HFFc6 (cell line): ENCODE results near the gene TARS3. TPM values are rescaled to one million over a fixed set of nuclear protein-coding genes. Genes with fewer than 3 reads are reported as not detected.

Experiments
- DNase-seq: peaks from one replicate; pipeline ENCODE4 v3.0.0-alpha.2; 2018
- H3K27ac Mint-ChIP-seq: 2 replicates; pipeline ENCODE4 v1.8.0; 2020; ENCODE audit warnings: mild to moderate bottlenecking, mixed read lengths
- H3K27me3 Mint-ChIP-seq: 2 replicates; pipeline ENCODE4 v1.8.0; 2021; ENCODE audit warnings: mild to moderate bottlenecking, moderate library complexity, mixed read lengths; ENCODE audit not compliant: insufficient read depth
- H3K36me3 Mint-ChIP-seq: 2 replicates; pipeline ENCODE4 v1.8.0; 2021; ENCODE audit warnings: low read depth, mixed read lengths
- H3K4me1 Mint-ChIP-seq: 2 replicates; pipeline ENCODE4 v1.8.0; 2020; ENCODE audit warnings: low read depth, mixed read lengths
- H3K4me3 Mint-ChIP-seq: 2 replicates; pipeline ENCODE4 v1.8.0; 2020; ENCODE audit warnings: mild to moderate bottlenecking, moderate library complexity, mixed read lengths
- H3K9me3 Mint-ChIP-seq: 2 replicates; pipeline ENCODE4 v1.8.0; 2020; ENCODE audit warnings: mild to moderate bottlenecking, mixed read lengths
- CTCF ChIP-seq: fragments of 200-600 bp; sonication (generic); IDR thresholded peaks from 2 replicates; pipeline ENCODE4 v1.5.0; 2021; ENCODE audit warnings: antibody characterized with exemption, mild to moderate bottlenecking
- total RNA-seq, 6 experiments: library from RNA; stranded (reverse); fragmentation: NEBNext Ultra II Directional; extraction: Animal tissue kit (Norgen Biotek cat#: 25700); gene quantifications; 2 replicates in 1 of 6; 3 replicates in 5 of 6; pipeline ENCODE4 v1.2.3, GENCODE V29; 2021

The TARS3 gene
- total RNA-seq, 6 experiments from 2014 or later: 6.7 to 9.1 (median 7.8) TPM

- Mint-ChIP-seq H3K27me3 (no peaks in the 10 kb centered on the region), H3K4me3 (no peak overlapping the region), H3K36me3 (peaks cover 6% of the 10 kb centered on the region; the same call in 1 of the 2 replicates), H3K9me3 (no peaks in the 10 kb centered on the region), H3K4me1 (peaks cover 24% of the 10 kb centered on the region), H3K27ac (no peak overlapping the region)
- no peak for TF ChIP-seq CTCF
- peak; percentile 30 for DNase-seq
Measured at GRCh38 chr15:101625980-101626379, 98.3 kb downstream of the TARS3 start.

- Mint-ChIP-seq H3K4me3 (no peak overlapping the region), H3K36me3 (peaks cover 6% of the 10 kb centered on the region; the same call in 1 of the 2 replicates), H3K9me3 (no peaks in the 10 kb centered on the region), H3K4me1 (peaks cover 24% of the 10 kb centered on the region), H3K27me3 (no peaks in the 10 kb centered on the region; the same call in 1 of the 2 replicates), H3K27ac (no peak overlapping the region)
- no peak for DNase-seq
- no peak for TF ChIP-seq CTCF
Measured at GRCh38 chr15:101625184-101625583, 99.1 kb downstream of the TARS3 start.

GRCh38 chr15:101623367-101624304, 100.6 kb downstream of the TARS3 start:
- Mint-ChIP-seq H3K9me3 (no peaks in the 10 kb centered on the region), H3K4me3 (no peak overlapping the region), H3K4me1 (peaks cover 24% of the 10 kb centered on the region), H3K27me3 (no peaks in the 10 kb centered on the region; the same call in 1 of the 2 replicates), H3K27ac (no peak overlapping the region), H3K36me3 (peaks cover 6% of the 10 kb centered on the region; the same call in 1 of the 2 replicates)
- DNase-seq: no peak
- TF ChIP-seq CTCF: no peak

GRCh38 chr15:101621961-101622360, 102.3 kb downstream of the TARS3 start:
- no peak for TF ChIP-seq CTCF
- no peak overlapping the region for H3K4me3 Mint-ChIP-seq

GRCh38 chr15:101620671-101621070, 103.6 kb downstream of the TARS3 start:
- Mint-ChIP-seq H3K9me3 (no peaks in the 10 kb centered on the region), H3K36me3 (peaks cover 6% of the 10 kb centered on the region; the same call in 1 of the 2 replicates), H3K4me3 (no peak overlapping the region), H3K4me1 (peaks cover 28% of the 10 kb centered on the region), H3K27me3 (no peaks in the 10 kb centered on the region; the same call in 1 of the 2 replicates), H3K27ac (no peak overlapping the region)
- DNase-seq: no peak
- TF ChIP-seq CTCF: no peak

More at GRCh38 chr15:101621961-101622360, 102.3 kb downstream of the TARS3 start:
- no peak overlapping the region for H3K27ac Mint-ChIP-seq
- no peak for DNase-seq
- H3K36me3 Mint-ChIP-seq: peaks cover 6% of the 10 kb centered on the region; the same call in 1 of the 2 replicates
- no peaks in the 10 kb centered on the region for H3K9me3 Mint-ChIP-seq
- H3K27me3 Mint-ChIP-seq: no peaks in the 10 kb centered on the region; the same call in 1 of the 2 replicates
- H3K4me1 Mint-ChIP-seq: peaks cover 24% of the 10 kb centered on the region
